IPS-18a (cell line): ENCODE results near the gene TPBG.
"Not testable (repeated sequence)": the region's sequence is repeated elsewhere in the genome, so short reads cannot be mapped to it uniquely, and the experiment has no call there.

Experiments
- H3K27ac ChIP-seq: one replicate; pipeline ENCODE4 v1.5.1; 2013; ENCODE audit warnings: low read length
- H3K27me3 ChIP-seq: one replicate; pipeline ENCODE4 v1.6.1; 2013; ENCODE audit warnings: mild to moderate bottlenecking, low read length; ENCODE audit not compliant: control insufficient read depth, insufficient read depth
- H3K36me3 ChIP-seq: one replicate; pipeline ENCODE4 v1.6.1; 2013; ENCODE audit warnings: low read depth, low read length; ENCODE audit not compliant: control insufficient read depth
- H3K4me1 ChIP-seq: one replicate; pipeline ENCODE4 v1.6.1; 2013; ENCODE audit warnings: low read depth, low read length; ENCODE audit not compliant: control insufficient read depth
- H3K4me3 ChIP-seq: one replicate; pipeline ENCODE4 v1.5.1; 2013; ENCODE audit warnings: low read length
- H3K9ac ChIP-seq: one replicate; pipeline ENCODE4 v1.6.1; 2013; ENCODE audit warnings: mild to moderate bottlenecking, low read length, moderate library complexity
- H3K9me3 ChIP-seq: one replicate; pipeline ENCODE4 v1.6.1; 2013; ENCODE audit warnings: low read depth, low read length; ENCODE audit not compliant: control insufficient read depth

Gene TPBG

DNA sequence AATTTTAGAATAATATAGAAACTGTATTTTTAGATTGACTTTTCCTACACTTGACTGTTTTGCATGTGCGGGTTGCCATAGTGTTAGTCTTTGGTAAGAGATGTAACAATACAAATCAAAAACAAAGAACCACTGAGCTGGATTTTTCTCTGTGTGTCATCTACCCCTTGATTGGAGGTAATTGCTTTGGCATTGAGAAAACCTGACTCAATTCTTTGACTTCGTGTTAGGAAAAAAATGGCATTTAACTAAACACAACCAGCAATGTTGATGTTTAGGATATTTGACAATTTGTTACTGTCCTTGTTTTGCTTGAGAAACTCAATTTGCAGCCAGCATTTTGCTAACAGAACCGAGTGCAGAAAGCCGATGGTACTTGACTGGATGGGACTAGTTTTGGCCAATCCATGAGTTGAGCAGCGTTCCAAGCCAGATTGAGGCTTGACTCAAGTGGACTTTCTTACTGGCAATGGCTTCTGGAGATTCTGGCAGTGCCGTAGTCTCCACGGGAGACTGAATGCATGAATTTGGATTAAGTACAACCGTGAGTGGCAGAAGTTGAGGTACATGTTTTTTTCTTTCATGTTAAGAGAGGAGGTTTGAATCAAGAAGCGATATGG is 17.1 kb downstream of the TPBG start:
- H3K4me1 ChIP-seq: peaks cover 19% of the 10 kb centered on the region
- no peak overlapping the region for H3K27ac ChIP-seq
- no peaks in the 10 kb centered on the region for H3K27me3 ChIP-seq
- H3K9me3 ChIP-seq: no peaks in the 10 kb centered on the region
- H3K4me3 ChIP-seq: no peak overlapping the region
- no peak overlapping the region for H3K9ac ChIP-seq
- H3K36me3 ChIP-seq: no peaks in the 10 kb centered on the region

GRCh38 chr6:82381278-82381677 is 17.7 kb downstream of the TPBG start:
- Histone ChIP-seq H3K9ac (no peak overlapping the region), H3K9me3 (no peaks in the 10 kb centered on the region), H3K36me3 (no peaks in the 10 kb centered on the region), H3K27me3 (no peaks in the 10 kb centered on the region), H3K27ac (no peak overlapping the region), H3K4me3 (no peak overlapping the region), H3K4me1 (peaks cover 19% of the 10 kb centered on the region)

DNA sequence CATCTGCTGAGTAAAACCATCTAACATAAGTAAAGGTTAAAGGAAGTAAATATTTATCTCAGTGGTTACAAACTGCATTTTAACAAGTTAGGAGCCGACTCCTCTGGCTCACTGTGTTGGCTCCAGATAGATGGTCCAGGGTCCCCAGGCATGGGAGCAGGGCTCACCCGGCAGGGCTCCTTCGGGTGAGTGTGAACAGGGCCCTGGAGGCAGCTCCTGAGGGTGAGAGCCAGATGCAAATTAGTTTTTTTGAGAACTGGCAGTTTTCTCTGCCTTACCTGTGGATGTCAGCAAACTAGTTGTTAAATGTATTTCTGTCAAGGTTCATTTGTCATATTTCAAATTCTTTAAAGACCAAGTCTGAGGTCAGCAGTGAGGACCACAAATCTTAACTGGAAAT is 21.5 kb downstream of the TPBG start:
- H3K27ac ChIP-seq: no peak overlapping the region
- H3K4me1 ChIP-seq: peaks cover 19% of the 10 kb centered on the region
- H3K9ac ChIP-seq: no peak overlapping the region
- no peak overlapping the region for H3K4me3 ChIP-seq
- H3K27me3 ChIP-seq: no peaks in the 10 kb centered on the region
- no peaks in the 10 kb centered on the region for H3K36me3 ChIP-seq
- no peaks in the 10 kb centered on the region for H3K9me3 ChIP-seq

DNA sequence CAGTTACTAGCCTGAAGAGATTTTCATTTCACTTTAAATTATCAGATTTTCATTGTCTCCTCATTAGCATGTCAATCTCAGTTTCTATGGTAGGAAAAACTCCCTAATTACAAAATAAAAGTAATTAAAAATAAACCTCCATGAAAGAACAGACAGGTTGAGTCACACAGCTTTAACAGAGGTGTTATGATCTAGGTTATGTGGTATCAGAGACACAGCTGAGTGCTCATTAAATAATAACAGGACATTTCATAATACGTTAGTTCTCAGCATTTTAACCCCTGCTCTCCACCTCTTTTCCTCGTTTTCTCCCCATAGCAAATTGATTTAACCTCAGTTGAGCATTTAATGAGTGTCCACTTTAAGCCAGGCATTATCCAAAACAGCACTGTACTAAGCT is 21.9 kb downstream of the TPBG start:
- H3K27me3 ChIP-seq: no peaks in the 10 kb centered on the region
- H3K9me3 ChIP-seq: no peaks in the 10 kb centered on the region
- H3K4me1 ChIP-seq: peaks cover 19% of the 10 kb centered on the region
- H3K27ac ChIP-seq: no peak overlapping the region
- no peaks in the 10 kb centered on the region for H3K36me3 ChIP-seq
- no peak overlapping the region for H3K9ac ChIP-seq
- no peak overlapping the region for H3K4me3 ChIP-seq

DNA sequence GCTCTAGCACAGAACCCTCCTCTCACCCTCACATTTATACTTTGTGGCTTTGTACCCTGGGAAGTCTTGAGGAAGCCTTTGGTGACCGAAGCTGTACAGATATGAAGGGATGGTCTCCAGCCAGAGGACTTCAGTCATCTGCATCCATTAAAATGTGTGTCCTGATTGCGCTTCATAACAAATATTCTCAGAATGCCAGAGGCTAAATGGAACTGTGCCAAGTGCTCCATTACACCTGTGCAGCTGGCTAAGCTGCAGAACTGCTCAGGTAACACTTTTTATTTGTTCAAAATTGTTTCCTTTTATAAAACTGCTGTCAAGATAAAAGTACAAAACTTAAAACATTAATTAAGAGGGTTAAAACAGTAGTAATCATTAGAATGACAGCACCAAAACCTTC is 22.3 kb downstream of the TPBG start:
- Histone ChIP-seq H3K27me3 (no peaks in the 10 kb centered on the region), H3K9ac (no peak overlapping the region), H3K36me3 (no peaks in the 10 kb centered on the region), H3K4me3 (no peak overlapping the region), H3K9me3 (no peaks in the 10 kb centered on the region), H3K4me1 (peaks cover 19% of the 10 kb centered on the region), H3K27ac (no peak overlapping the region)

DNA sequence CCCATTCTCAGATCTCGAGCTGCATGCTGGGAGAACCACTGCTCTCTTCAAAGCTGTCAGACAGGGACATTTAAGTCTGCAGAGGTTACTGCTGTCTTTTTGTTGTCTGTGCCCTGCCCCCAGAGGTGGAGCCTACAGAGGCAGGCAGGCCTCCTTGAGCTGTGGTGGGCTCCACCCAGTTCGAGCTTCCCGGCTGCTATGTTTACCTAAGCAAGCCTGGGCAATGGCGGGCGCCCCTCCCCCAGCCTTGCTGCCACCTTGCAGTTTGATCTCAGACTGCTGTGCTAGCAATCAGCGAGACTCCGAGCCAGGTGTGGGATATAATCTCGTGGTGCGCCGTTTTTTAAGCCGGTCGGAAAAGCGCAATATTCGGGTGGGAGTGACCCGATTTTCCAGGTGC is 31.2 kb downstream of the TPBG start:
- H3K9me3 ChIP-seq, H3K27me3 ChIP-seq, H3K9ac ChIP-seq, H3K36me3 ChIP-seq, H3K27ac ChIP-seq, H3K4me3 ChIP-seq: not testable (repeated sequence)
- H3K4me1 ChIP-seq: peaks cover 15% of the 10 kb centered on the region

DNA sequence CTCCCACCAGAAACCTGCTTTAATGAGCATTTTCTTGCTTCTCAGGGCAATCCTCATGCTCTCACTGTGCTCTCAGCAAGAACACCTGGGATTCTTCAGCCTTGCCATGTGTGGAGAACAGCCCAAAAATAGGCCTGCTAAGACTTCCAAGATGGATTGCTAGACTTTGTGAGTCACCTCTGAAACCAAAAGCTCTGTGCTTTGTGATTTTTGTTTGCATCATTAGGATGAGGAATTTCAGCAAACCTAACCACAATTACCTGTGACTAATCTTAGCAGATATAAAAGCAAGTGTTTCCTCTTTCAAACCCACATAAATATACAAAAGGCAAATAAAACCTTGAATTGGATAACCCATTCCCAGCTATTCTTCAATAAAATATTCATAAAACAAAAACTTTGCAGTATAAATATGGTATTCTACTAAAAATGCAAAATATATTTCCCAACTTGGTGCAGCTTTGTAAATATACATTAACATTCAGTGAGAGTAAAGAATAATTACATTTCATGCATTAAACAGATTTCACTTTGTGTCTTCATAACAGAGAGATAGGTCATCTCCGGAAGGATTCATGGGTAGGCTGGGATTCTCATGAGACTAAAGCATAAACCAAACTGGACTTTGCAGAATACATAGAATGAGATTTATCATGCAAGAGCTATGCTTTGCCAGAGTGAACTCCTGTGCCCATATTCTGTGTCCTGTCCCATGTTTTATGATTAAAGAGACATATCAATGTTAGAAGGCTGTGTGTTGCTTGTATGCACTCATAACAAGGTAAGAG is 33.5 kb downstream of the TPBG start:
- H3K9me3 ChIP-seq: no peaks in the 10 kb centered on the region

DNA sequence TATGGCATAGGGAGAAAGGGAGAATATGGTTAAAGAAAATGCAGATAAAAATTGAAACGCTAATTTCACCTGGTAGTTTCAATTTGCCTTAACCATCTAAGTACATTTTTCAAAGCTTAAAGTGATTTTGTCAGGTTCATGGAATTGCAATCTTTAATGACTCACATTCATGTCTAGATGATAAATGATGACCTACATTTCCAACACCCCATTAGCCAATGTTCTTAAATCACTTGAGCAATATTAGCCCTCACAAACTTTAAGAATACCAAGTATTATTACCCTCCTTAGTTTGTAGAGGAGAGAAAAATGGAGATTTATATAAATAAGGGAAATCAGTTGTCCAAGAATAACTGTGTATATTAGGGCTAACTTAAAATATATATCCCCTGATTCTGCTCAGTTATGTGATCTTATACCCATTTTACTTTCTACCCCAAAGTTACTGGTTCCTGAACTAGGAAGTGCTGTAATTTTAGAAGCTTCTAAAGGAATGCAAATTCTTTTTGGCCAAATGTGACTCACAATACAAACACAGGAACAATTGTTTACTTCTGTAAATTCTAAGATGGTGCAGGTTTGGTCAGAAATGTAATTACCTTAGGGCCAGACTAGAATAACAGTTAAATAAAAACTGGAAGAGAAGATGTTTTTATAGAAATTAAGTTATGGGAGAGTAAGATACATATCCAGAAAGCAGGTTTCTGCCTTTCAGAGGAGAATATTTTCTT is 34.5 kb downstream of the TPBG start:
- no peaks in the 10 kb centered on the region for H3K36me3 ChIP-seq
- H3K27me3 ChIP-seq: no peaks in the 10 kb centered on the region
- H3K4me3 ChIP-seq: no peak overlapping the region
- no peak overlapping the region for H3K27ac ChIP-seq
- H3K9ac ChIP-seq: no peak overlapping the region
- H3K9me3 ChIP-seq: no peaks in the 10 kb centered on the region
- peaks cover 15% of the 10 kb centered on the region for H3K4me1 ChIP-seq

More for the DNA sequence above, 33.5 kb downstream of the TPBG start:
- no peak overlapping the region for H3K27ac ChIP-seq
- H3K27me3 ChIP-seq: no peaks in the 10 kb centered on the region
- H3K4me3 ChIP-seq: no peak overlapping the region
- peaks cover 15% of the 10 kb centered on the region for H3K4me1 ChIP-seq
- H3K9ac ChIP-seq: no peak overlapping the region
- no peaks in the 10 kb centered on the region for H3K36me3 ChIP-seq

GRCh38 chr6:82408952-82409431 is 45.4 kb downstream of the TPBG start:
- no peak overlapping the region for H3K4me3 ChIP-seq
- H3K9ac ChIP-seq: no peak overlapping the region
- no peaks in the 10 kb centered on the region for H3K27me3 ChIP-seq
- no peaks in the 10 kb centered on the region for H3K9me3 ChIP-seq
- H3K36me3 ChIP-seq: no peaks in the 10 kb centered on the region
- no peak overlapping the region for H3K27ac ChIP-seq
- no peaks in the 10 kb centered on the region for H3K4me1 ChIP-seq

DNA sequence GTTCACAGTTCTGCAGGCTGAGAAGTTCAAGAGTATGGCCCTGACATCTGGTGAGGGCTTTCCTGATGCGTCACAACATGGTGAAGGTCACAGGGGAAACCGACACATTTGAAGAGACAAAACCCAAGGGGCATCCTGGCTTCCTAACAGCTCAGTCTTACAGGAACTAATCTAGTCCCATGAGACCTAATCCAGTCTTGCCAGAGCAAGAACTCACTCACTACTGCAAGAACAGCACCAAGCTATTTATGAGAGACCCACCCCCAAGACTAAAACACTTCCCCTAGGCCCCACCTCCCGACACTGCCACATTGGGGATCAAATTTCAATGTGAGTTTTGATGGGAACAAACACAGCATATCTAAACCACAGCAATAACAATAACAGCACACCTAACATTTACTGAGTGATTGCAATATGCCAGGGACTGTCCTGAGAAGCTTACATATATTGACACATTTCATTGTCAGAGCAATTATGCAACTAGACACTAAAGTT is 46.6 kb downstream of the TPBG start:
- H3K27ac ChIP-seq: no peak overlapping the region
- H3K9ac ChIP-seq: no peak overlapping the region
- no peaks in the 10 kb centered on the region for H3K27me3 ChIP-seq
- H3K4me1 ChIP-seq: no peaks in the 10 kb centered on the region
- H3K9me3 ChIP-seq: no peaks in the 10 kb centered on the region
- no peak overlapping the region for H3K4me3 ChIP-seq
- H3K36me3 ChIP-seq: no peaks in the 10 kb centered on the region

GRCh38 chr6:82413868-82414267 is 50.3 kb downstream of the TPBG start:
- no peak overlapping the region for H3K4me3 ChIP-seq
- no peaks in the 10 kb centered on the region for H3K9me3 ChIP-seq
- no peak overlapping the region for H3K9ac ChIP-seq
- H3K36me3 ChIP-seq: no peaks in the 10 kb centered on the region
- H3K27ac ChIP-seq: no peak overlapping the region
- no peaks in the 10 kb centered on the region for H3K4me1 ChIP-seq
- H3K27me3 ChIP-seq: no peaks in the 10 kb centered on the region
